ENCODE measurements around the gene LLPH.

GRCh38 chr12:66070378-66071120, 60.0 kb downstream of the LLPH start:
- TF ChIP-seq, protein P1, sequence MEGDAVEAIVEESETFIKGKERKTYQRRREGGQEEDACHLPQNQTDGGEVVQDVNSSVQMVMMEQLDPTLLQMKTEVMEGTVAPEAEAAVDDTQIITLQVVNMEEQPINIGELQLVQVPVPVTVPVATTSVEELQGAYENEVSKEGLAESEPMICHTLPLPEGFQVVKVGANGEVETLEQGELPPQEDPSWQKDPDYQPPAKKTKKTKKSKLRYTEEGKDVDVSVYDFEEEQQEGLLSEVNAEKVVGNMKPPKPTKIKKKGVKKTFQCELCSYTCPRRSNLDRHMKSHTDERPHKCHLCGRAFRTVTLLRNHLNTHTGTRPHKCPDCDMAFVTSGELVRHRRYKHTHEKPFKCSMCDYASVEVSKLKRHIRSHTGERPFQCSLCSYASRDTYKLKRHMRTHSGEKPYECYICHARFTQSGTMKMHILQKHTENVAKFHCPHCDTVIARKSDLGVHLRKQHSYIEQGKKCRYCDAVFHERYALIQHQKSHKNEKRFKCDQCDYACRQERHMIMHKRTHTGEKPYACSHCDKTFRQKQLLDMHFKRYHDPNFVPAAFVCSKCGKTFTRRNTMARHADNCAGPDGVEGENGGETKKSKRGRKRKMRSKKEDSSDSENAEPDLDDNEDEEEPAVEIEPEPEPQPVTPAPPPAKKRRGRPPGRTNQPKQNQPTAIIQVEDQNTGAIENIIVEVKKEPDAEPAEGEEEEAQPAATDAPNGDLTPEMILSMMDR (IDR thresholded peaks at IDR 0.05 in 4 of 5, conservative IDR thresholded peaks at IDR 0.05 in 1 of 5) = no peak
- no peak for TF ChIP-seq POLR2A (IDR thresholded peaks at IDR 0.05)
